Measurements from ENCODE around the gene CDC6.
"Not testable (repeated sequence)": the region's sequence is repeated elsewhere in the genome, so short reads cannot be mapped to it uniquely, and the experiment has no call there.

The CDC6 gene

DNA sequence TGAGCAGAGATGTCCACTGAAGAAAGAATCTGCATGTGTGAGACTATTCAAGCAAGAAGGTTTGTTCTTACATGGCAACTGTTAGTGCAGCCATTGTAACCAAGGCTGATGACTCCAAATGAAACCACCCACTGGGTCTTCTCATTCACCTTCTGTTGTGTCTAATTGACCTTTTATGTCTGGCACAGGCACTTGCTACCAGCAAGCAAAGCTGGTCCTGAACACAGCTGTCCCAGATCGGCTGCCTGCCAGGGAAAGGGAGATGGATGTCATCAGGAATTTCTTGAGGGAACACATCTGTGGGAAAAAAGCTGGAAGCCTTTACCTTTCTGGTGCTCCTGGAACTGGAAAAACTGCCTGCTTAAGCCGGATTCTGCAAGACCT lies 3.6 kb downstream of the CDC6 start:
- POLR2A ChIA-PET, result interaction anchor here (1.1 kb wide), 1 partner anchor 15 kb away, joined by 3 read pairs; no protein-coding TSS in a partner anchor
- CTCF ChIA-PET, result interaction anchor here (0.7 to 2.4 kb wide), 2 partner anchors 9 to 92 kb away, joined by 4 to 6 read pairs; no protein-coding TSS in a partner anchor
- no peak for DNase-seq (ENCODE audit: extremely low spot score)
- TF ChIP-seq FOXK2 (IDR thresholded peaks at IDR 0.05), result no peak
- TF ChIP-seq SP1 (IDR thresholded peaks at IDR 0.05), result no peak
- no peak for TF ChIP-seq ELF4 (IDR thresholded peaks at IDR 0.05)
- no peak for TF ChIP-seq FOXA1 (IDR thresholded peaks at IDR 0.05)

DNA sequence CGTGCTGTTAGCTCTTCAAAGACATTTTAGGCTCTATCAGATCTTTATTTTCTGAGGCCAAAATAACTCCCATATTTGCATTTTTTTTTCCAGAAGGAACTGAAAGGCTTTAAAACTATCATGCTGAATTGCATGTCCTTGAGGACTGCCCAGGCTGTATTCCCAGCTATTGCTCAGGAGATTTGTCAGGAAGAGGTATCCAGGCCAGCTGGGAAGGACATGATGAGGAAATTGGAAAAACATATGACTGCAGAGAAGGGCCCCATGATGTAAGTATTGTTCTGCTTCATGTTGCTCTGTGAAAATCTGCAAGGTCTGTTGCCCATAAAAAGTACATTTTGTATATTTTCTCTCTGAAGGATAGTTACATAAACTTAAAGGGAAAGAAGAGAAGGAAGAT lies 5.7 kb downstream of the CDC6 start:
- CTCF ChIA-PET, result interaction anchor here (0.7 to 1.1 kb wide), 2 partner anchors 14 to 61 kb away, joined by 3 to 4 read pairs; no protein-coding TSS in a partner anchor
- TF ChIP-seq FOXM1 (IDR thresholded peaks at IDR 0.05; ENCODE audit: borderline replicate concordance), result no peak
- no peak for TF ChIP-seq SUZ12 (IDR thresholded peaks at IDR 0.05)
- TF ChIP-seq NFRKB (IDR thresholded peaks at IDR 0.05), result no peak
- TF ChIP-seq ARNT (IDR thresholded peaks at IDR 0.05), result no peak
- TF ChIP-seq FOXA1 (IDR thresholded peaks at IDR 0.05), result no peak
- TF ChIP-seq ELF4 (IDR thresholded peaks at IDR 0.05), result no peak
- TF ChIP-seq FOXK2 (IDR thresholded peaks at IDR 0.05), result no peak
- no peak for TF ChIP-seq TARDBP (IDR thresholded peaks at IDR 0.05)
- TF ChIP-seq, protein P1, sequence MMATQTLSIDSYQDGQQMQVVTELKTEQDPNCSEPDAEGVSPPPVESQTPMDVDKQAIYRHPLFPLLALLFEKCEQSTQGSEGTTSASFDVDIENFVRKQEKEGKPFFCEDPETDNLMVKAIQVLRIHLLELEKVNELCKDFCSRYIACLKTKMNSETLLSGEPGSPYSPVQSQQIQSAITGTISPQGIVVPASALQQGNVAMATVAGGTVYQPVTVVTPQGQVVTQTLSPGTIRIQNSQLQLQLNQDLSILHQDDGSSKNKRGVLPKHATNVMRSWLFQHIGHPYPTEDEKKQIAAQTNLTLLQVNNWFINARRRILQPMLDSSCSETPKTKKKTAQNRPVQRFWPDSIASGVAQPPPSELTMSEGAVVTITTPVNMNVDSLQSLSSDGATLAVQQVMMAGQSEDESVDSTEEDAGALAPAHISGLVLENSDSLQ (IDR thresholded peaks at IDR 0.05), result no peak
- TF ChIP-seq LEF1 (IDR thresholded peaks at IDR 0.05; ENCODE audit: borderline replicate concordance), result no peak
- no peak for TF ChIP-seq CTBP1 (IDR thresholded peaks at IDR 0.05; ENCODE audit: borderline replicate concordance)
- no peak for TF ChIP-seq ZNF384 (IDR thresholded peaks at IDR 0.05)
- no peak for TF ChIP-seq L3MBTL2 (conservative IDR thresholded peaks at IDR 0.05)
- no peak for TF ChIP-seq HDGF (IDR thresholded peaks at IDR 0.05; ENCODE audit: borderline replicate concordance)
- TF ChIP-seq SP1 (IDR thresholded peaks at IDR 0.05), result no peak
- TF ChIP-seq BHLHE40 (IDR thresholded peaks at IDR 0.05; ENCODE audit: borderline replicate concordance), result no peak
- POLR2A ChIA-PET, result interaction anchor here (1.3 kb wide), 1 partner anchor 24 kb away, joined by 4 read pairs; no protein-coding TSS in a partner anchor
- no peak for DNase-seq (ENCODE audit: extremely low spot score)

DNA sequence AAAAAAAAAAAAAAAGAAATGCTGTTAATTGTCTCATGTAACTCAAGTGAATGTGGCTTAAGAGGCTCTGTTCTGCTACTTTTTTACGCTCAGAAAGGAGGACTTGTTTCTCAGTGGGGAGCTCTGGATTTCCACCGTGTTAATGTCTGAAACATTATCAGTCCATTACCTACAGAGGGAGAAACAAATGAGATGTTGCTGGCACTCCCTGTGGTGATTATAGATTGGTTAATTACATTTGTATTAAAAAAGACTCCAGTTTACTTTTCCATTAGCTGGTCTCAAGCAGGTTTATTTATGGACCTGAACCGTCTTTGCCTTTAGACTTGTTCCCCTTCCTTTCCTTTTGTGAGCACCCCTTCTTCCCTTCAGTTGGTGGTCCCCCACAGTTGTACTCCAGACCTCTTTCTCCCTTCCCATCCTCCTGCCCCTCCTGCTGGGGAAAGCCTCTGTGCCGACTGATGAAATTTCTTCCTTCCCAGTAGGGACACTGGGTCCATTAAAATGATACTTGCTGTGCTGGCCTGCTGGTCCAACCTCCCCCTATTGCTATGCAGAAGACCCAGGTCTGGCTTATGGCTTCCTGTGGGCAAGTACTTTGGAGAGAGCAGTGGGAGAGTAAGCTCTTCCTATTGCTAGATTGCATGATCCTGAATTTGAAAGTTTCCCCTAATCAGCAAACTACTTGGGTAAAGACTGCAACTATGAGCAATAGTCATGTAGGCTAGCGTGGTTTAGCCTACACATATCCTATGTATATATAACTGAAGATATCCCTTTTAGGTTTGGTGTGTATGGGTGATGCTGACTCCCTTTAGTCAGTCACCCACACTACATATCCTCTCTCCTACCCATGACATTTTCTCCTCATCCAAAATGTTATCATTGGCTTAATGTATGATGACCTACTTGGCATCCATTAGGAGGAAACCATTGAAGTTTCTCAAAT lies 8.1 kb downstream of the CDC6 start:
- ChIA-PET CTCF (no interaction called here), POLR2A (interaction anchor here (1.0 to 3.7 kb wide), 2 partner anchors 8 to 11 kb away, joined by 4 to 14 read pairs; partner anchors contain the start of gene CDC6)
- TF ChIP-seq CTBP1 (IDR thresholded peaks at IDR 0.05; ENCODE audit: borderline replicate concordance) (no peak), L3MBTL2 (conservative IDR thresholded peaks at IDR 0.05) (no peak), TARDBP (IDR thresholded peaks at IDR 0.05) (no peak), SUZ12 (IDR thresholded peaks at IDR 0.05) (no peak)
- no peak for DNase-seq (ENCODE audit: extremely low spot score)

DNA sequence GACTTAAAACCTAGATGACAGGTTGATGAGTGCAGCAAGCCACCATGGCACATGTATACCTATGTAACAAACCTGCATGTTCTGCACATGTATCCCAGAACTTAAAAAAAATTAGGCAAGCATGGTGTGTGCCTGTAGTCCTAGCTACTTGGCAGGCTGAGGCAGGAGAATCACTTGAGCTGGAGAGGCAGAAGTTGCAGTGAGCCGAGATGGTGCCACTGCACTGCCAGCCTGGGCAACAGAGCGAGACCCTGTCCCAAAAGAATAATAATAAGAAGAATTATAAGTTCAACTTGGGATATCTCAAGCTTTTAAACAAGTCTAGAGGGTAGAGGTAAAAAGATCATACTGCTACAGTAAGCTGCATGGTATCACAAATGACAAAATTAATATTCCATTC lies 9.8 kb downstream of the CDC6 start:
- no peak for TF ChIP-seq ZNF384 (IDR thresholded peaks at IDR 0.05)
- no peak for TF ChIP-seq HDGF (IDR thresholded peaks at IDR 0.05; ENCODE audit: borderline replicate concordance)
- TF ChIP-seq CTBP1 (IDR thresholded peaks at IDR 0.05; ENCODE audit: borderline replicate concordance), result no peak
- TF ChIP-seq, protein P1 (IDR thresholded peaks at IDR 0.05), result no peak
- DNase-seq (ENCODE audit: extremely low spot score), result no peak
- ChIA-PET CTCF (no interaction called here), POLR2A (interaction anchor here (1.6 to 3.7 kb wide), 2 partner anchors 9 to 157 kb away, joined by 4 to 14 read pairs; partner anchors contain the start of genes CASC3 and CDC6)

GRCh38 chr17:40298726-40299125 lies 11.0 kb downstream of the CDC6 start:
- TF ChIP-seq HDGF (IDR thresholded peaks at IDR 0.05; ENCODE audit: borderline replicate concordance) (no peak), NFRKB (IDR thresholded peaks at IDR 0.05) (no peak)
- TF ChIP-seq, protein P1 (IDR thresholded peaks at IDR 0.05), result no peak
- CTCF ChIA-PET, result no interaction called here
- POLR2A ChIA-PET, result interaction anchor here (1.6 to 3.7 kb wide), 2 partner anchors 11 to 158 kb away, joined by 4 to 14 read pairs; partner anchors contain the start of genes CASC3 and CDC6
- no peak for DNase-seq (ENCODE audit: extremely low spot score)

DNA sequence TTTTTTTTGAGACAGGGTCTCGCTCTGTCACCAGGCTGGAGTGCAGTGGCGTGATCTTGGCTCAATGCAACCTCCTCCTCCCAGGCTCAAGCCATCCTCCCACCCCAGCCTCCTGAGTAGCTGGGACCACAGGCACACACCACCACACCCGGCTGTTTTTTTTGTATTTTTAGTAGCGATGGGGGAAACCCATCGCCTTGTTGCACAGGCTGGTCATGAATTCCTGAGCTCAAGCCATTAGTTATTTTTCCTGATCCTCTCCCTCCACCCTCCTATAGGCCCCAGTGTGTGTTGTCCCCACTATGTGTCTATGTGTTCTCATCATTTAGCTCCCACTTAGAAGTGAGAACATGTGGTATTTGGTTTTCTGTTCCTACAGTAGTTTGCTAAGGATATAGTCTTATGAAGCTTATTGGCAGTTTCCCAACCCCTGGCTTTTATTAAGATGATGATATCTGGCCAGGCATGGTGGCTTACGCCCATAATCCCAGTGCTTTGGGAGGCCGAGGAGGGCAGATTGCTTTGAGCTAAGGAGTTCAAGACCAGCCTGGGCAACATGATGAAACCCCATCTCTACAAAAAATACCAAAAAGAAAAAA lies 11.6 kb downstream of the CDC6 start:
- POLR2A ChIA-PET, result interaction anchor here (0.9 to 3.7 kb wide), 4 partner anchors 11 to 159 kb away, joined by 3 to 14 read pairs (median 4); partner anchors contain the start of genes CASC3 and CDC6

More for the DNA sequence above, 11.6 kb downstream of the CDC6 start:
- CTCF ChIA-PET, result interaction anchor here (0.7 to 1.0 kb wide), 3 partner anchors 8 to 187 kb away, joined by 4 to 6 read pairs (median 4); no protein-coding TSS in a partner anchor
- not testable (repeated sequence) for DNase-seq (ENCODE audit: extremely low spot score)
